Central memory CD4-positive, alpha-beta T cell (primary cell): ENCODE data around the gene TMEM63C.
"Not testable (repeated sequence)": the region's sequence is repeated elsewhere in the genome, so short reads cannot be mapped to it uniquely, and the experiment has no call there.

ENCODE experiments used
- DNase-seq: peaks from one replicate; pipeline ENCODE4 v3.0.0; 2022

Gene TMEM63C

DNA sequence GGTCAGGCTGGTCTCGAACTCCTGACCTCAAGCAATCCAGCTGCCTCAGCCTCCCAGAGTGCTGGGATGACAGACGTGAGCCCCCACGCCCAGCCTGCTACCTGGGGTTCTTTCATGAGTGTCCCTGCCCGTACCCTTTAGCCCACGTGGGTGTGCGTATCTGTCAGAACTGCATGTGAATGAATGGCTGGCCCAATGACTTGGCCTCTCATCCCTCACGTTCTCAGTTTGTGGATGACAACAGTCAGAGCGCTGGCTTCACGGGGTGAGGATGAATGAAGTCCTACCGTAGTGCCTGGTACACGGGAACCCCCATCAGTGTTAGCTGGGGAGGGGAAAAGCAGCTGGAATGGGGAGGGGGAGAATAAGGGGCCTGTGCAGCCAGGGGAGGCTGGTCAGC is 23.9 kb upstream of the TMEM63C start:
- no peak for DNase-seq

DNA sequence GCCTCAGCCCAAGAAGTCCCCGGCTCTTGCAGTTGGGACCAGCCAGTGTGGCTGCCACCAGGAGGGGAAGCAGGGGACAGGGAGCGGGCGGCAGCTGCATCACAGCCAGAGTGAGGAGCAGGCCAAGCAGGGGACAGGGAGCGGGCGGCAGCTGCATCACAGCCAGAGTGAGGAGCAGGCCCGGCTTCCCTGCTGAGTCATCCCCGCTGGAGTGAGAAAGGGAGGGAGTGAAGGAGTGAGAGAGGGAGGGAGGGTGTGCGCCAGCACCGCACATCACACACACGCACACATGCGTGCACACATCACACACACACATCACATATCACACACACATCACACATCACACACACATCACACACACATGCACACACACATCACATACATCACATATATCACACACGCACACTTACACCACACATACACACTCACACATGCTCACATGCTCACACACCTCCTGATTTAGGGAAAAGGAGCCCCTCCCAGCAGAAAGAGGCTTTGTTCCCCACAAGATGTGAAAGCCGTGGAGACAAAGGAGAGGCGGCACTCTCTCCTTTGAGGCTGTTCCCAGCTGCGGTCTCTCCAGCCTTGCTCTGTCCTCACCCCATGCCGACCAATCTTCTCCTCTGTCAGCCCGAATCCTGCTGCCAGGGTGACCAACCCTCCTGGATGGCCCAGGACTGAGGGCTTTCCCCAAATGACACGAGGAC is 23.3 kb upstream of the TMEM63C start:
- DNase-seq = no peak

DNA sequence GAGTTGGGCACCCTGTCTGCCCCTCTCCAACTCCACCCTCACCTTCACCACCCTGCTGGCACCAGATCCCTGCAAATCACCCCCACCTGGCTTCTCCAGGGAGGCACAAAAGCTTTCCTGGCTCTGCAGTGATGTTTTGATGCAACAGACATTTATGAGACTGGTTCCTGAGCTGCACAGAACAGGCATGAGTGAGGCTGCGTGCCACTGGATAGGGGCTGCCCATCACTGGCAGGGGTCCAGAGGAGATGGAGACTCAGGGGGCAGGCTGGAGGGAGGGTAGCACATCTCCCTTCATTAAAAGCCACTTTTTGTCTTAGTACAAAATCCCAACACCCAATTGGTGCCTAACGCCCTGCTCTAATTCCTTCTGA is 22.7 kb upstream of the TMEM63C start:
- DNase-seq = no peak

DNA sequence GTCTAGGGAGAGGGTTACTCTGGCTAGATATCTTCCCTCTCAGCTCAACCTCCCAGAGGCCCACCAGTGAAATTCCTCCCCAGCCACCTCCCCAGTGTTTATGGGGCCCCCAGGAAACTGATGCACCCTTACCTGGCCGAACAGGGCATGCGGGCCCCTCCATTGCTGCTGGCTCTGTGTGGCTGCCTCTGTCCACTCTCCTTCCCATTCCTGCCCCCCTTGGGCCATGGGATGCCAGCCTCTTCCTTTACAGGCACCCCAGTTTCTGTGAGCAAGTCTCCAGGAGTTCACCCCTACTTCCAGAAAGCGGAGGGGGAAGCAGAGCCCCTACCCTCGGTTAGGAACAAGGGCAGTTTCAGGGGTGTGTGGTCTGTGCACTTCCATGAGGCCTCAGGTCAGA is 20.6 kb upstream of the TMEM63C start:
- DNase-seq = no peak

DNA sequence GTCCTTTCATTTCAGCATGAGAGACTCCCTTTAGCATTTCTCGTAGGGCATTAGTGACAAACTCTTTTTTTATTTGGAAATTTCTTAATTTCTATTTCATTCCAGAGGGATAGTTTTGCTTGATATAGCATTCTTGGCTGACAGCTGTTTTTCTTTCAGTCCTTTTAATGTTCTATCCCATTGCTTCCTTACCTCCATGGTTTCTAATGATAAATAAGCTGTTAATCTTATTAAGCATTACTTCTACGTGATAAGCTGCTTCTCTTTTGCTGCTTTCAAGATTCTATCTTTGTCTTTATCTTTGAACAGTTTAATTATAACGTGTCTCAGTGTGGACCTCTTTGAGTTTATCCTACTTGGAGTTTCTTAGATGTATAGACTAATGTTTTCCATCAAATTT is 11.6 kb upstream of the TMEM63C start:
- no peak for DNase-seq

DNA sequence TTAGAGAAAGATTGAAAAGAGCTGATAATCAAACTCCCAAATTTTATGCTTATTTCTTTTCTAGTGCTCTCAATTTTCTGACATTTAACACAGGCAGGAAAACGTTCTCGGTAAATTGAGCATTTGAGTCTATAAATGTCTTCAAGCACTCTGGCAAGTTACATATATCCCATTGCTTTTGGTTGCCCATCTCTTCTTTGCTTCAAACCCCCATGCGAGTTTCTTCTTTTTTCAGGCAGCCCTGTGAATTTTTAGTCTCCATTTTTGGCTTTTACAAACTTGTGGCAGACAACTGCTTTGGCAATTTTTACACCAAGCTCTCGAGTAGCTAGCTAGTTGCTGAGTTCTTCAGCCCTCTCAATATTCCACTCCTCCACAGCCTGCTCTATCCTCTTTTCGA is 8.7 kb upstream of the TMEM63C start:
- DNase-seq = no peak

DNA sequence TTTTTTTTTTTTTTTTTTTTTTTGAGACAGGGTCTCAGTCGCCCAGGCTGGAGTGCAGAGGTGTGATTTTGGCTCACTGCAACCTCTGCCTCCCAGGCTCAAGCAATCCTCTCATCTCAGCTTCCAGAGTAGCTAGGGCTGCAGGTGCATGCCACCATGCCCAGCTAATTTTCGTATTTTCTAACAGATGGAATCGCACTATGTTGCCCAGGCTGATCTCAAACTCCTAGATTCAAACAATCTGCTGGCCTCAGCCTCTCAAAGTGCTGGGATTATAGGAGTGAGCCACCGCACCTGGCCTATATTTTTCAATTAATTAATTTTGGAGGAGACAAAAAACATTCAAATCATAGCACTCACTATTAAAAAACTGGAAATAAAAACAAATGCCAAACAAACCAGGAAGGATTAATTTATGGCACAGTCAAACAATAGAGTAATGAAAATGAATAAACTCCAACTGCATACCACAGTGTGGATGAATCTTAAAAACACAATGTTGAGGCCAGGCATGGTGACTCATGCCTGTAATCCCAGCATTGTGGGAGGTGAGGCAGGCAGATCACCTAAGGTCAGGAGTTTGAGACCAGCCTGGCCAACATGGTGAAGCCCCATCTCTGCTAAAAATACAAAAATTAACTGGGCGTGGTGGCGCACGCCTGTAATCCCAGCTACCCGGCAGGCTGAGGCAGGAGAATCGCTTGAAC is 7.5 kb upstream of the TMEM63C start:
- DNase-seq = not testable (repeated sequence)

DNA sequence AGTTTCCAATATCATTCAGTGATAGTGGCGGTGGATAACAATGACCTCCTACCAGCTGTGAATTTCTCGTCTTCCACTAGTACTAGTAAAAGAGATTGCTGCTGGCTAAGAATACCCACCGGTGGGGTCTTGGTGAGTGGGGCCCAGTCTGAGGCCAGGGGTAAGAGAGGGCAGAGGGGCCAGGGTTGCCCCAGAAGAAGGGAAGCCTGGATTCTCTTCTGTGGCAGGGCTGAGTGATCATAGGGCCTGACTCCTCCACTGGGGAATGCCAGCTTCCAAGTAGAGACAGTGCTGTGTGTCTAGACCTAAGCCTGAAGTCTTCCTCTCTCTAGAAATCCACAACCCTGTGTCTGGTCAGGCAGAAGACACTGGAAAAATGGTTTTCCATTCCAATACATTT is 5.8 kb upstream of the TMEM63C start:
- DNase-seq = no peak

DNA sequence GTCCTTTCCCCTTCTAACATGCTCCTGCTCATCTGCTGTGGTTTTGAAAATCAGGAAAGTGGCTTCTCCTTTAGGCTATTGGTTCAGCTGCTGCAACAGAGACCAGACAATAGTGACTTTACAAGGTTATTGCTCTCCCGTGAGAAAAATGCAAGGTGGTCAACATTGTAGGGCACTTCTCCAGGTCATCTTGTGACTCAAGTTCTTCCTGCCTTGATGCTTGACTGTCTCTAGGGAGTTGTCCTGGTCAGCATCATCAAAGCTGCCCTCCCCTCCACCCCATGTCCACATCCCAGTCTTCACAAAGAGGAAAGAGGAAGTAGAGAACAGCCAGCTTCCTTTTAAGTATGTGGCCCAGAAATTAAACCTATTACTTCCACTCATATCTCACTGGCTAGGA is 3.9 kb upstream of the TMEM63C start:
- no peak for DNase-seq

DNA sequence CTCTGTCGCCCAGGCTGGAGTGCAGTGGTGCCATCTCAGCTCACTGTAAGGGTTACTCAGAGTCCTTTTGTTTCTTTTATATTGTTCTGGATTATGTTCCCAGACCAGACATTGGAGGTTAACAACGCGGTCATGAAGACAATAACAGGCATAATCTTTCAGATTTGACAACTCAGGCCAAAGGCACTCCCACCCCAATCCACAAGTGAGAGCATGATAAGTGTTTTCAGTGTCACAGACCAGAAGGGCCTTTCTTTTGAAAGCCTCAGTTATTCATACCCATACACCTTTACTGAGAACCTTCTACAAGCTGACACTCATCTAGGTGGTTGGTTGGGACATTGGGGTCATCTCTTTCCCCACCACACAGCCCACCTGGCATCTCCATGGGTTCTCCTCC is 2.9 kb upstream of the TMEM63C start:
- DNase-seq = no peak

DNA sequence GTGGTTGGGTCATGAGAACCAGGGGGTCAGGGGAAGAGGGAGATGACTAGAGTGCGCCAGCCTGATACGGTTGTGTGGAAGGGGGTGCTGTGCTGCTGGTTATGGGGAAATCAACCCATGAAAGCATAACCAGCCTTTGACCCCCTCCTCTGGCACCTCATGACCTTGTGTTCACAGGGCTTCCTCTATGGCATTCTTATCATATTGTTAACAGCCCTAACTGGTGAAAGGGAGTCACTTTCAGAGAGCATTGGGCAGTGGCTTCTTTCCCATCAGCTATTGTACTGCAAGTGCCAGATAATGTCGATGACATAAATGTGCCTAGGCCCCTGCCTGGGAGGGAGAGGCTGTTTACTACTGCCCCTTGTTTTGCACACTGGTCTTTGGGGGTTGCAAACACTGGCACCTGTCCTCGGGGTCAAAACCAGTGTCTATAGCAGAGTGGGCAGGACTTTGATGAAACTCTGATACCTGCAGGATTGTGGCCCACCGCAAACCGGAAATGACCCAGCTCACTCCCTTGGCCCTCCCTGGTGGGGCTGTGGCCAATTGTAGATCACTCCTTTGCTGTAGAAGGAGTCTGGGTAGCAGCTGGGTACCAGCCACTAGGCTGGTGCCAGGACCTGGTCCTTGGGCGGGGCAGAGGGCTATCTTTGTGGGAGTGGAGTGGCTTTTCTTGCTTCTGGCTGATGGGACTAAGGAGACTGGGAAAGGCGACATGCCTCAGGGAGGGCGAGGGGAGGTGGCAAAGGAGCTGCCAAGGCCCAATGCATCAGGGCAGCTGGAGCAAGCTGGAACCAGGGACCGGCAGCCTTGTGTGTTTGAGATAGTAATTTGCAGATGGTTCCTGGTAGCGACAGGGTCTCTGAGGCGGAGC is 634 bp upstream of the TMEM63C start:
- DNase-seq = no peak

DNA sequence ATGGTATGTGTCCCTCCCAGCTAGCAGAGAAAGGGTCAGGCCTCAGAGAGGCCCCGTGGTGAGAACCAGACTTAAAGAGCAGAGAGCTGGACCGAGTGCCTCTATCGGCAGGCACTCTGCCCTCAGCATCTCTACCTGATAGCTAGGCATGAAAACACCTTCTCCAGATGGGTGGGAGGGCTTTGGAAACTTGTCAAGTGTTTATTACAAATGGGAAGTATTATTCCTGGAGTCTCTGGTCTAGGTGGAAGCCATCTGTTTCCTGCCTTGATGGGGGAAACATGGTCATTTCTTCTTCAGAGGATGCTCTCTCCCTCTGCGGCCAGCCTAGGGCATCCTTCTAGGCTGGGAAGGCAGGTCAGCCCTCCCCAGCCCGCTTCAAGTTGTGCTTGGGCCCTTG is 2.3 kb downstream of the TMEM63C start:
- no peak for DNase-seq

DNA sequence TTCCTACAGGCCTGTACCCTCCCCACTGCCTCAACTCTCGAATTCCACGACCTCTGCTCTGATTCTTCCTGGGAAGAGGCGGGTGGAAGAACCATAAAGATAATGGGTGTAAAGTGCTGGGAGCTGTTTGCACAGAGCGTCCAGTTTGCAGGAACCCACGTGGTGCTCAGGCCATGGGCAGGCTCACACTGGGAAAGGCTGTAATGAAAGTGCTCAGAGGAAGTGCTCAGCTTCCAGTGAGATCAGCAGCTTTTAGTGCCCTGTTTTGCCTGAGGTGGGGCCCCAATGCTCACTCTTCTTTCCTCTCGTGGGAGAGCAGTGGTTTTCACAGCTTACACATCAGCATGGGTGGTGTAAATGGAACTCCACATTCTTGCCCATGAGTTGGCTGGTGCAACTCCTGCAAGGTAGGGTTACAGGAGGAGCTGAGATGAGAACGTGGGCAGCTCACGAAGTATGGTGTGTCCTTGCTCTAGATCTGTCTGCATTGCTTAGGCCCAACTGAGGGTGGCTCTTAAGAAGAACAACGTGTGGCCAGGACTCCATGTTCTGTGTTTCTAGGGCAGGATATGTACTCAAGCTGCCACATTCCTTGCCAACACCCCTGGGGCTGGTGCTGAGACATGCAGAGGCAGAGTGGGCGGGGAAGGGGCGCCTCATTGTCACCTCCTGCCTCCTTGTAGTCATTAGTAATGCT is 2.9 kb downstream of the TMEM63C start:
- no peak for DNase-seq

DNA sequence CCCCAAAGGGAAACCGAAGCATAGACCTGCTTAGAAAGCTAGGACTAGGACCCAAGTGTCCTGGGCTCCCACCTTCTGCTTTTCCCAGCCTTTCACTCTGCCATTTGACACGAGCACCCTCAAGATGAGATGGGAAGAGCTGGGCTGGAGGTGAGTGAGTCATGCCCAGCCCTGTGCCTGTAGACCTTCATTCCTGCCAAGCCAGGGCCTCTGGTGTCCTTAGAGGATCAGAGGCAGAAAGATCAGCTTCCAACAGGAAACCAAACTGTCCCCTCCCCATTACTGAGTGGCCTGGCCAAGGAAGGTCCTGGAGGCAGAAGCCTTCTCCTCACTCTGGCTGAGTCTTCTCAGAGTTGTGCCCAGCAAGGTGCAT is 3.5 kb downstream of the TMEM63C start:
- no peak for DNase-seq

DNA sequence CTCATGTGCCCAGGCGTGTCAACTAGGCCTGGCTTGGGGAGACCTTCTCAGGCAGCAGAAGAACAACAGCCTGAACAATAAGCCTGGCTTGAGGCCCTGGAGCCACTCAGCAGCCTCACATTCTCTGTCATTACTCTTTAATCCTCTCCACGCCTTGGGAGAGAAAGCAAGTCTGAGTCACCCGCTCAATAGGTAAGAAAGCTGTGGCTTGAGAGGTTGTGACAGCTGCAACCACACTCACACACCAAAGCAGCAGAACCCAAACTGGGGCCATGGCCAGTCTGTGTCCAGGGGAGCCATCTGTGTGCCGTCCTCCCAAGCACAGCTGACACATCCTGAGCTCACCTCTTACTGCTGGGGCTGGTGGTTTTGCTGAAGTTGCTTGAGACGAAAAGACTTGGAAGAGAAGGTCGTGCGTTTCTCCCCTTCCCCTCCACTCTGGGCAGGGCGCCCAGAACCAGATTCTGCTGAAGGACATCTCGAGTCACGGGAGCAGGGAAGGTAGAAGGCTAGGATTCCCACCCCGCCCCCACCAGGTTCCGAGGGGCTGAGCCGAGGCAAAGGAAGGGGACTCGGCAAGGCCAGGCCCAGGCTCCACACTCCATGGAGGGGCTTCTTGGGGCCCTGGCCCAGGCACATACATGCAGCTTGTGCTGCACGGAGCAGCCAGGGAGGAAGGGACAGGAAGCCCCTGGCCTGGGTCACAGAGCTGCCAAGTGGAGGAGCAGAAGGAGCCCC is 5.5 kb downstream of the TMEM63C start:
- no peak for DNase-seq

DNA sequence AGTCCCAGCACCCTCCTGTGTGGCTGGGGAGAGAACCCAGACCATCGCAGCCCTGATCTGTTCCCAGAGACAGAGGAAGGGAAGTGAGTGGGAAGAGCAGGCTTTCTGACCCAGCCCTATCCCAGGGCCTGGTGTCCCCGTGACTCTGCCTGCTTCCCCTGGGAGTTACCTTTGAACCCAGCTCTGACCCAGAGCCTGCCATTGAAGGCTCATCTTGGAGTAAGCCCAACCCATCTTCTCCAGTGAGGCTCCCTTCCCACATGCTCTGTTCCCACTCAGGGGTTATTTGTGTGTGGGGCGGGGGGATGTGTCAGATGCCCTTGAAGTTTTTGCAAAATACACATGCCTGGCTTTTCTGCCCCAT is 6.0 kb downstream of the TMEM63C start:
- no peak for DNase-seq

DNA sequence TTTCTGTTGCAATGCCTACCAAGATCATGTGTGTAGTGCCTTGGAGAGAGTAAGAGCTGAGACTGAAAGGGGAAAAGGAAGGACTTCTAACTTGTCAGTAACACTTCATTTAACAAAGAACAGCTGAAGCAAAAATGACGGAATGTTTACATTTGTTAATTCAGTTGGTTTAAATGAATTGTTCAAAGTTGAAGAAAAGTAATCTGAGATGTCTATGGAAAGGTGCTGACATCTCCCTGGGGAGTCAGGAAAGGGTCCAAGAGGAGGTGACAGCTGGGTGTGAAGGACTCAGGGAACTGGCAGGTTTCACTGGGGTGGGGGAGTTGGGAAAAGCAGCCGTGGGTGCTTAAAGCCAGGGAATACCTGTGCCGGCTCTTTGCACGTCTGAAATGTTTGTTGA is 7.9 kb downstream of the TMEM63C start:
- no peak for DNase-seq

DNA sequence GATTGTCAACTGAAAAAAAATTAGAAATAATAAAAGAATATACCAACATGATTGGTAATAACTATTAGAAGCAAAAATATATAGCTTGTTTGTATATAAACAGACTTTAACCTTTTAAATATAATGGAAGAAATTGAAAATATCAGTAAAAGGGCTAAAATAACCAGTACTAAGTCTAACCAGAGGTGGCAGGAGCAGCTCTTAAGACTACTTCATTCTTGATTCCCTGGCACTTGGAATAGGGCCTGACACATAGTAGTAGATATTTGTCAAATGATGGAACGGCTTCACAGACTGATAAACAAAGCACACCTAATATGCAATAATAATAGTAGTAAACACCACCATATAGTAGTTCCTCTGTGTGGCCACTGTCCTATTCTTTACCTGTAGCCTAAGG is 9.4 kb downstream of the TMEM63C start:
- no peak for DNase-seq

DNA sequence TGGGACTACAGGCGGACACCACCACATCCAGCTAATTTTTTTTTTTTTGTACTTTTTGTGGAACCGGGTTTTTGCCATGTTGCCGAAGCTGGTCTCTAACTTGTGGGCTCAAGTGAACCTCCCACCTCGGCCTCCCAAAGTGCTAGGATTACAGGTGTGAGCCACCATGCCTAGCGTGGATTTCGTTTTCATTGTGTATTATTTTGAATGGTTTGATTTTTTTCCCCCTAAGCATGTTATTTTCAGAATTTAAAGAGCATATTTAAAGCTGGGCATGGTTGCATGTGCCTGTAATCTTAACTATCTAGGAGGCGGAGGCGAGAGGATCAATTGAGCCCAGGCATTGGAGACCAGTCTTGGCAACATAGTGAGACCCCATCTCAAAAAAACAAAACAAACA is 13.1 kb downstream of the TMEM63C start:
- DNase-seq = no peak

DNA sequence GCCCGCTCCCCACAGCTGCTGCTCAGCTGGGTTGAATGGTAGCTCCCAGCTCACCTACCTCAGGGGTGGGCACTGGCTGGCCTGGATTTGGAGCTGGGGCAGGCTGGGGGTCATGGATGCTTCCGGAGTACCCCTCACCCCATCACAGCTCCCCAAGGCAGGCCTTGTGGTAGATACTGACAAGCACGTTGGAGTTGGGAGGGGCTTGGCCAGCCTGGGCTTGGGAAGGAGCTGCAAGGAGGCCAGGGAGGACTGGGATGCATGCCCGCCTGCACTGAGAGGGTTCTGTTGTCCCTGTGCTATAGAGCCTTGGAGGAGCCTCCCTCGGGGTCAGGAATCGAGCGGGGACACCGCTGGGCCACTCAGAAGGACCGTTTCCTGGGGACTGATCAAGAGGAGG is 14.2 kb downstream of the TMEM63C start:
- DNase-seq = no peak

DNA sequence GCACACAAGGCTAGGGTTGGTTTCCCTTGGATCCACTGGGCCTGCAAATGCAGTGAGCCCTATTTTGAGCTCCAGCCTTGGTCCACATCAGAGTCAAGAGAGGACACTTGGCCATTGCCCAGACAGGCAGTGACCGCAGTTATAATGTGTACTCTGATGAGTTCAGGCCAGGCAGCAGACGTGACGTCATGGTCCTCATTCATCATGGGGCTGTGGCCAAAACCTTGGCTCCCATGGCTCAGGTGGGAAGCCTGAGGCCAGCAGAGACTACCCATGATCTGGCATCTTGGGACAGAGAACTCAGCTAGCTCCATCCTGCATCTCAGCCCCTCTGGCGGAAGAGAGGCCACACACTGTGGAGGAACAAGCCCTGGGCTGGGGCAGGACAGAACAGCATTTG is 16.4 kb downstream of the TMEM63C start:
- DNase-seq = no peak

DNA sequence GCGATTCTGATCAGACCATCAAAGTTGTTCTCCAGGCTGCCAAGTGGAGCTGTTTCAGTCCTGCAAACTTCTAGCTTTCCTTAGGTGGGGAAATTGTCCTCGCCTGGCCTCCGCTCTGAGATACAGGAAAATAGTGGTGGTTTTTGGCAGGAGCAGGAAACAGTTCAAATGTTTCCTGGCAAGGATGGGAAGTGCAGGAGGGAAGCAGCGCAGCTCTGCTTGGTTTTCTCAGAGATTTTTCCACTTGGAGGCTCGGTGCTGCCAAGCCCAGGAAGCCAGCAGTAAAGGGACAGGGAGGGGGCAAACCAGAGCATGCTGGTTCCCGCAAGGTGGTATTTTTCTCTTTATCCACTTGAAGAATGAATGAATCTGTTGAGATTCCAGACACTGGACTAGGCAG is 17.0 kb downstream of the TMEM63C start:
- no peak for DNase-seq

DNA sequence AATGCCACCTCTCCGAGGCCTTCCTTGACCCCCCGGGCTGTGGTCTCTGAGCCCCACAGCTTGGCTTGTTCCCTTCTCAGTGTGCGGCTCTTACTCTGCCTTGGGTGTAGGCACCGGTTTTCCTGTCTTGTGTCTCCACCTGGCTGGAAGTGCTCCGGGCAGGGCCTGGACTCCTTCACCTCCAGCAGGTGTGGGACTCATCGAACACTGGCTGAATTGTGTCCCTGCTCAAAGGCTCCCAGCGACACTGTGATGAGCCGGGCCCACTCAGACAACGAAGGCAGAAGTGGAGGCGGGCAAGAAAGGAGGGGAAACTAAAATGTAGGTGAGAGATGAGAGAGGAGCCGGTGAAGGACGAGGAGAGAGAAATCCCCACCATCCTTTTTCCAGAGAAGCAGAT is 18.0 kb downstream of the TMEM63C start:
- DNase-seq = no peak
